WTC11 (cell line): ENCODE data around the gene GPR34. TPM values are rescaled to one million over a fixed set of nuclear protein-coding genes. Genes with fewer than 3 reads are reported as not detected.

Experiments
- ATAC-seq: fragments of 200-7000 bp; cut with Tn5 transposase; 2 replicates; pipeline ENCODE4 v1.10.0; 2021; ENCODE audit warnings: mild to moderate bottlenecking, moderate library complexity
- CTCF ChIA-PET: fragments of 300-600 bp; sonication (Branson Sonifier 250); formaldehyde crosslinking; loops from one replicate; lab custom pipeline; 2021; ENCODE audit warnings: antibody characterized with exemption; lab: Charles Lee
- POLR2A ChIA-PET: fragments of 350-600 bp; sonication (Branson Sonifier 250); formaldehyde crosslinking; loops from one replicate; lab custom pipeline; 2021; ENCODE audit warnings: antibody characterized with exemption; lab: Charles Lee
- DNase-seq: peaks from one replicate; pipeline ENCODE4 v3.0.0; 2021; ENCODE audit warnings: low spot score
- H3K27ac Mint-ChIP-seq: 2 replicates; pipeline ENCODE4 v1.8.0; 2021; ENCODE audit warnings: mixed read lengths
- H3K27me3 Mint-ChIP-seq: 2 replicates; pipeline ENCODE4 v1.8.0; 2021; ENCODE audit warnings: low read depth, mild to moderate bottlenecking, moderate library complexity, mixed read lengths
- H3K36me3 Mint-ChIP-seq: 2 replicates; pipeline ENCODE4 v1.8.0; 2021; ENCODE audit warnings: mixed read lengths
- H3K4me1 Mint-ChIP-seq: 2 replicates; pipeline ENCODE4 v1.8.0; 2022; ENCODE audit warnings: mixed read lengths
- H3K4me3 Mint-ChIP-seq: 2 replicates; pipeline ENCODE4 v1.8.0; 2021; ENCODE audit warnings: mild to moderate bottlenecking, moderate library complexity, mixed read lengths
- H3K9me3 Mint-ChIP-seq: 2 replicates; pipeline ENCODE4 v1.8.0; 2021; ENCODE audit warnings: mixed read lengths
- ATF1 ChIP-seq: sonication (generic); formaldehyde crosslinking; IDR thresholded peaks from 2 replicates; pipeline ENCODE4 v1.8.1; 2023; ENCODE audit warnings: mild to moderate bottlenecking, moderate library complexity, missing genetic modification reagents
- ETV6 ChIP-seq: sonication (generic); formaldehyde crosslinking; IDR thresholded peaks from 2 replicates; pipeline ENCODE4 v1.8.1; 2022; ENCODE audit warnings: mild to moderate bottlenecking, missing genetic modification reagents
- GTF2I ChIP-seq: fragments of 250-450 bp; sonication (Bioruptor Pico); conservative IDR thresholded peaks from 2 replicates; pipeline ENCODE4 v1.4.0; 2021; ENCODE audit warnings: mild to moderate bottlenecking
- NFE2L1 ChIP-seq: sonication (generic); formaldehyde crosslinking; IDR thresholded peaks from 2 replicates; pipeline ENCODE4 v1.8.1; 2023; ENCODE audit warnings: missing genetic modification reagents
- RELA ChIP-seq: sonication (generic); formaldehyde crosslinking; IDR thresholded peaks from 2 replicates; pipeline ENCODE4 v1.8.1; 2022; ENCODE audit warnings: missing genetic modification reagents, mild to moderate bottlenecking, borderline replicate concordance
- TCF7 ChIP-seq: sonication (generic); formaldehyde crosslinking; IDR thresholded peaks from 2 replicates; pipeline ENCODE4 v1.8.0; 2022; ENCODE audit warnings: mild to moderate bottlenecking, low read depth, missing genetic modification reagents, moderate library complexity
- ZBTB21 ChIP-seq: sonication (generic); formaldehyde crosslinking; IDR thresholded peaks from 2 replicates; pipeline ENCODE4 v1.8.1; 2023; ENCODE audit warnings: mild to moderate bottlenecking, missing genetic modification reagents, borderline replicate concordance
- total RNA-seq: library from RNA; stranded (reverse); gene quantifications from 3 replicates; pipeline ENCODE4 v1.2.3, GENCODE V29; 2021
- TF ChIP-seq, protein P1 (sequence below): fragments of 250-450 bp; sonication (Bioruptor Pico); IDR thresholded peaks from 2 replicates; pipeline ENCODE4 v1.9.0; 2021; ENCODE audit warnings: mild to moderate bottlenecking, borderline replicate concordance
- TF ChIP-seq, protein P2 (sequence below): sonication (generic); formaldehyde crosslinking; IDR thresholded peaks from 2 replicates; pipeline ENCODE4 v1.8.0; 2023; ENCODE audit warnings: missing genetic modification reagents, mild to moderate bottlenecking, borderline replicate concordance
- TF ChIP-seq, protein P3 (sequence below): sonication (generic); formaldehyde crosslinking; IDR thresholded peaks from 2 replicates; pipeline ENCODE4 v1.8.1; 2023; ENCODE audit warnings: mild to moderate bottlenecking, missing genetic modification reagents, moderate library complexity
- TF ChIP-seq, protein P4 (sequence below): sonication (generic); formaldehyde crosslinking; IDR thresholded peaks from 2 replicates; pipeline ENCODE4 v1.8.0; 2023; ENCODE audit warnings: mild to moderate bottlenecking, missing genetic modification reagents
- TF ChIP-seq, protein P5 (sequence below): sonication (generic); formaldehyde crosslinking; IDR thresholded peaks from 2 replicates; pipeline ENCODE4 v1.8.1; 2022; ENCODE audit warnings: mild to moderate bottlenecking, moderate library complexity, missing genetic modification reagents
- TF ChIP-seq, protein P6 (sequence below): sonication (generic); formaldehyde crosslinking; IDR thresholded peaks from 2 replicates; pipeline ENCODE4 v1.8.0; 2023; ENCODE audit warnings: missing genetic modification reagents
- TF ChIP-seq, protein P7 (sequence below): sonication (generic); formaldehyde crosslinking; IDR thresholded peaks from 2 replicates; pipeline ENCODE4 v1.8.1; 2023; ENCODE audit warnings: mild to moderate bottlenecking, moderate library complexity, missing genetic modification reagents

Gene GPR34
- total RNA-seq, 1 experiment from 2014 or later = not detected

DNA sequence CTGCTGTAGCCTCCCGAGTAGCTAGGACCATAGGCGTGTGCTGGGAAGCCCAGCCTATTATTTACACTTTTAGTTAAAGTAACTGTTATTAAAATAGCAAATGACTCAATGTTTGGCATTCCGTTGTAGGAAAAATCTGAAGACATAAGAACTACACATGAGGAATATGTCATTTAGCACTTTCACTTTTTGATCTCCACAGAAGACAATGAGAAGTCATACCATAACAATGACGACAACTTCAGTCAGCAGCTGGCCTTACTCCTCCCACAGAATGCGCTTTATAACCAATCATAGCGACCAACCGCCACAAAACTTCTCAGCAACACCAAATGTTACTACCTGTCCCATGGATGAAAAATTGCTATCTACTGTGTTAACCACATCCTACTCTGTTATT lies 6.7 kb downstream of the GPR34 start:
- no peak for ATAC-seq
- H3K27ac Mint-ChIP-seq = no peak overlapping the region

DNA sequence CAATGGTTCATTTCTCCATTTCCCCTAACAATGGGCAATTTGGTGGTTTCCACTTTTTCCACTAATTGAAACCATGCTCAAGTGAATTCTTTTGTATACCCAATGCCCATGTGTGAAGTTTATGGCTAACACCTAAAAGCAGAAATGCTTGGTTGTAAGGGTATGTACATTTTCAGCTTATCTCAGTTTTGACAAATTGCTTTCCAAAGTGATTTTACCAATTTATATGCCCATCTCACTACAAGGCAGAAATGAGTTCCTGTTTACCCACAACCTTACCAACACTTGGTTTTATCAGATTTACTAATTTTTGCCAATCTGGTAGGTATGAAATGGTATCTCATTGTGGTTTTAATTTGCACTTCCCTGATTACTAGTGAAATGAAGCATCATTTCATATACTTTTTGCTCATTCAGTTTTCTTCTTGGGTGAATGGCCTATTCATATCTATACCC lies 14.8 kb downstream of the GPR34 start:
- no peaks in the 10 kb centered on the region for H3K27me3 Mint-ChIP-seq
- ATAC-seq (no peak), DNase-seq (no peak)
- no peak overlapping the region for H3K27ac Mint-ChIP-seq
- H3K4me1 Mint-ChIP-seq = peaks cover 38% of the 10 kb centered on the region
- H3K36me3 Mint-ChIP-seq = no peaks in the 10 kb centered on the region
- ChIA-PET CTCF (no interaction called here), POLR2A (no interaction called here)
- no peak overlapping the region for H3K4me3 Mint-ChIP-seq
- no peaks in the 10 kb centered on the region for H3K9me3 Mint-ChIP-seq
- TF ChIP-seq GTF2I (CRISPR knock-in tag) (no peak), NFE2L1 (no peak), ZBTB21 (CRISPR knock-in tag) (no peak), TCF7 (CRISPR knock-in tag) (no peak)
- TF ChIP-seq, protein P1, sequence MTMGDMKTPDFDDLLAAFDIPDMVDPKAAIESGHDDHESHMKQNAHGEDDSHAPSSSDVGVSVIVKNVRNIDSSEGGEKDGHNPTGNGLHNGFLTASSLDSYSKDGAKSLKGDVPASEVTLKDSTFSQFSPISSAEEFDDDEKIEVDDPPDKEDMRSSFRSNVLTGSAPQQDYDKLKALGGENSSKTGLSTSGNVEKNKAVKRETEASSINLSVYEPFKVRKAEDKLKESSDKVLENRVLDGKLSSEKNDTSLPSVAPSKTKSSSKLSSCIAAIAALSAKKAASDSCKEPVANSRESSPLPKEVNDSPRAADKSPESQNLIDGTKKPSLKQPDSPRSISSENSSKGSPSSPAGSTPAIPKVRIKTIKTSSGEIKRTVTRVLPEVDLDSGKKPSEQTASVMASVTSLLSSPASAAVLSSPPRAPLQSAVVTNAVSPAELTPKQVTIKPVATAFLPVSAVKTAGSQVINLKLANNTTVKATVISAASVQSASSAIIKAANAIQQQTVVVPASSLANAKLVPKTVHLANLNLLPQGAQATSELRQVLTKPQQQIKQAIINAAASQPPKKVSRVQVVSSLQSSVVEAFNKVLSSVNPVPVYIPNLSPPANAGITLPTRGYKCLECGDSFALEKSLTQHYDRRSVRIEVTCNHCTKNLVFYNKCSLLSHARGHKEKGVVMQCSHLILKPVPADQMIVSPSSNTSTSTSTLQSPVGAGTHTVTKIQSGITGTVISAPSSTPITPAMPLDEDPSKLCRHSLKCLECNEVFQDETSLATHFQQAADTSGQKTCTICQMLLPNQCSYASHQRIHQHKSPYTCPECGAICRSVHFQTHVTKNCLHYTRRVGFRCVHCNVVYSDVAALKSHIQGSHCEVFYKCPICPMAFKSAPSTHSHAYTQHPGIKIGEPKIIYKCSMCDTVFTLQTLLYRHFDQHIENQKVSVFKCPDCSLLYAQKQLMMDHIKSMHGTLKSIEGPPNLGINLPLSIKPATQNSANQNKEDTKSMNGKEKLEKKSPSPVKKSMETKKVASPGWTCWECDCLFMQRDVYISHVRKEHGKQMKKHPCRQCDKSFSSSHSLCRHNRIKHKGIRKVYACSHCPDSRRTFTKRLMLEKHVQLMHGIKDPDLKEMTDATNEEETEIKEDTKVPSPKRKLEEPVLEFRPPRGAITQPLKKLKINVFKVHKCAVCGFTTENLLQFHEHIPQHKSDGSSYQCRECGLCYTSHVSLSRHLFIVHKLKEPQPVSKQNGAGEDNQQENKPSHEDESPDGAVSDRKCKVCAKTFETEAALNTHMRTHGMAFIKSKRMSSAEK (CRISPR knock-in tag) = no peak

More for the DNA sequence above, 6.7 kb downstream of the GPR34 start:
- Mint-ChIP-seq H3K27me3 (no peaks in the 10 kb centered on the region), H3K36me3 (no peaks in the 10 kb centered on the region), H3K4me1 (peaks cover 7% of the 10 kb centered on the region), H3K9me3 (no peaks in the 10 kb centered on the region), H3K4me3 (no peak overlapping the region)
- POLR2A ChIA-PET = no interaction called here
- DNase-seq = no peak
- TF ChIP-seq RELA (CRISPR knock-in tag) (no peak), ATF1 (no peak), ETV6 (no peak)
- TF ChIP-seq, protein P2, sequence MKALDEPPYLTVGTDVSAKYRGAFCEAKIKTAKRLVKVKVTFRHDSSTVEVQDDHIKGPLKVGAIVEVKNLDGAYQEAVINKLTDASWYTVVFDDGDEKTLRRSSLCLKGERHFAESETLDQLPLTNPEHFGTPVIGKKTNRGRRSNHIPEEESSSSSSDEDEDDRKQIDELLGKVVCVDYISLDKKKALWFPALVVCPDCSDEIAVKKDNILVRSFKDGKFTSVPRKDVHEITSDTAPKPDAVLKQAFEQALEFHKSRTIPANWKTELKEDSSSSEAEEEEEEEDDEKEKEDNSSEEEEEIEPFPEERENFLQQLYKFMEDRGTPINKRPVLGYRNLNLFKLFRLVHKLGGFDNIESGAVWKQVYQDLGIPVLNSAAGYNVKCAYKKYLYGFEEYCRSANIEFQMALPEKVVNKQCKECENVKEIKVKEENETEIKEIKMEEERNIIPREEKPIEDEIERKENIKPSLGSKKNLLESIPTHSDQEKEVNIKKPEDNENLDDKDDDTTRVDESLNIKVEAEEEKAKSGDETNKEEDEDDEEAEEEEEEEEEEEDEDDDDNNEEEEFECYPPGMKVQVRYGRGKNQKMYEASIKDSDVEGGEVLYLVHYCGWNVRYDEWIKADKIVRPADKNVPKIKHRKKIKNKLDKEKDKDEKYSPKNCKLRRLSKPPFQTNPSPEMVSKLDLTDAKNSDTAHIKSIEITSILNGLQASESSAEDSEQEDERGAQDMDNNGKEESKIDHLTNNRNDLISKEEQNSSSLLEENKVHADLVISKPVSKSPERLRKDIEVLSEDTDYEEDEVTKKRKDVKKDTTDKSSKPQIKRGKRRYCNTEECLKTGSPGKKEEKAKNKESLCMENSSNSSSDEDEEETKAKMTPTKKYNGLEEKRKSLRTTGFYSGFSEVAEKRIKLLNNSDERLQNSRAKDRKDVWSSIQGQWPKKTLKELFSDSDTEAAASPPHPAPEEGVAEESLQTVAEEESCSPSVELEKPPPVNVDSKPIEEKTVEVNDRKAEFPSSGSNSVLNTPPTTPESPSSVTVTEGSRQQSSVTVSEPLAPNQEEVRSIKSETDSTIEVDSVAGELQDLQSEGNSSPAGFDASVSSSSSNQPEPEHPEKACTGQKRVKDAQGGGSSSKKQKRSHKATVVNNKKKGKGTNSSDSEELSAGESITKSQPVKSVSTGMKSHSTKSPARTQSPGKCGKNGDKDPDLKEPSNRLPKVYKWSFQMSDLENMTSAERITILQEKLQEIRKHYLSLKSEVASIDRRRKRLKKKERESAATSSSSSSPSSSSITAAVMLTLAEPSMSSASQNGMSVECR = no peak
- TF ChIP-seq, protein P3, sequence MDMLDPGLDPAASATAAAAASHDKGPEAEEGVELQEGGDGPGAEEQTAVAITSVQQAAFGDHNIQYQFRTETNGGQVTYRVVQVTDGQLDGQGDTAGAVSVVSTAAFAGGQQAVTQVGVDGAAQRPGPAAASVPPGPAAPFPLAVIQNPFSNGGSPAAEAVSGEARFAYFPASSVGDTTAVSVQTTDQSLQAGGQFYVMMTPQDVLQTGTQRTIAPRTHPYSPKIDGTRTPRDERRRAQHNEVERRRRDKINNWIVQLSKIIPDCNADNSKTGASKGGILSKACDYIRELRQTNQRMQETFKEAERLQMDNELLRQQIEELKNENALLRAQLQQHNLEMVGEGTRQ (CRISPR knock-in tag) = no peak
- TF ChIP-seq, protein P4, sequence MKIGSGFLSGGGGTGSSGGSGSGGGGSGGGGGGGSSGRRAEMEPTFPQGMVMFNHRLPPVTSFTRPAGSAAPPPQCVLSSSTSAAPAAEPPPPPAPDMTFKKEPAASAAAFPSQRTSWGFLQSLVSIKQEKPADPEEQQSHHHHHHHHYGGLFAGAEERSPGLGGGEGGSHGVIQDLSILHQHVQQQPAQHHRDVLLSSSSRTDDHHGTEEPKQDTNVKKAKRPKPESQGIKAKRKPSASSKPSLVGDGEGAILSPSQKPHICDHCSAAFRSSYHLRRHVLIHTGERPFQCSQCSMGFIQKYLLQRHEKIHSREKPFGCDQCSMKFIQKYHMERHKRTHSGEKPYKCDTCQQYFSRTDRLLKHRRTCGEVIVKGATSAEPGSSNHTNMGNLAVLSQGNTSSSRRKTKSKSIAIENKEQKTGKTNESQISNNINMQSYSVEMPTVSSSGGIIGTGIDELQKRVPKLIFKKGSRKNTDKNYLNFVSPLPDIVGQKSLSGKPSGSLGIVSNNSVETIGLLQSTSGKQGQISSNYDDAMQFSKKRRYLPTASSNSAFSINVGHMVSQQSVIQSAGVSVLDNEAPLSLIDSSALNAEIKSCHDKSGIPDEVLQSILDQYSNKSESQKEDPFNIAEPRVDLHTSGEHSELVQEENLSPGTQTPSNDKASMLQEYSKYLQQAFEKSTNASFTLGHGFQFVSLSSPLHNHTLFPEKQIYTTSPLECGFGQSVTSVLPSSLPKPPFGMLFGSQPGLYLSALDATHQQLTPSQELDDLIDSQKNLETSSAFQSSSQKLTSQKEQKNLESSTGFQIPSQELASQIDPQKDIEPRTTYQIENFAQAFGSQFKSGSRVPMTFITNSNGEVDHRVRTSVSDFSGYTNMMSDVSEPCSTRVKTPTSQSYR (CRISPR knock-in tag) = no peak
- TF ChIP-seq, protein P5, sequence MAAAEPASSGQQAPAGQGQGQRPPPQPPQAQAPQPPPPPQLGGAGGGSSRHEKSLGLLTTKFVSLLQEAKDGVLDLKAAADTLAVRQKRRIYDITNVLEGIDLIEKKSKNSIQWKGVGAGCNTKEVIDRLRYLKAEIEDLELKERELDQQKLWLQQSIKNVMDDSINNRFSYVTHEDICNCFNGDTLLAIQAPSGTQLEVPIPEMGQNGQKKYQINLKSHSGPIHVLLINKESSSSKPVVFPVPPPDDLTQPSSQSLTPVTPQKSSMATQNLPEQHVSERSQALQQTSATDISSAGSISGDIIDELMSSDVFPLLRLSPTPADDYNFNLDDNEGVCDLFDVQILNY (CRISPR knock-in tag) = no peak
- TF ChIP-seq, protein P6, sequence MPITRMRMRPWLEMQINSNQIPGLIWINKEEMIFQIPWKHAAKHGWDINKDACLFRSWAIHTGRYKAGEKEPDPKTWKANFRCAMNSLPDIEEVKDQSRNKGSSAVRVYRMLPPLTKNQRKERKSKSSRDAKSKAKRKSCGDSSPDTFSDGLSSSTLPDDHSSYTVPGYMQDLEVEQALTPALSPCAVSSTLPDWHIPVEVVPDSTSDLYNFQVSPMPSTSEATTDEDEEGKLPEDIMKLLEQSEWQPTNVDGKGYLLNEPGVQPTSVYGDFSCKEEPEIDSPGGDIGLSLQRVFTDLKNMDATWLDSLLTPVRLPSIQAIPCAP = no peak
- TF ChIP-seq, protein P7, sequence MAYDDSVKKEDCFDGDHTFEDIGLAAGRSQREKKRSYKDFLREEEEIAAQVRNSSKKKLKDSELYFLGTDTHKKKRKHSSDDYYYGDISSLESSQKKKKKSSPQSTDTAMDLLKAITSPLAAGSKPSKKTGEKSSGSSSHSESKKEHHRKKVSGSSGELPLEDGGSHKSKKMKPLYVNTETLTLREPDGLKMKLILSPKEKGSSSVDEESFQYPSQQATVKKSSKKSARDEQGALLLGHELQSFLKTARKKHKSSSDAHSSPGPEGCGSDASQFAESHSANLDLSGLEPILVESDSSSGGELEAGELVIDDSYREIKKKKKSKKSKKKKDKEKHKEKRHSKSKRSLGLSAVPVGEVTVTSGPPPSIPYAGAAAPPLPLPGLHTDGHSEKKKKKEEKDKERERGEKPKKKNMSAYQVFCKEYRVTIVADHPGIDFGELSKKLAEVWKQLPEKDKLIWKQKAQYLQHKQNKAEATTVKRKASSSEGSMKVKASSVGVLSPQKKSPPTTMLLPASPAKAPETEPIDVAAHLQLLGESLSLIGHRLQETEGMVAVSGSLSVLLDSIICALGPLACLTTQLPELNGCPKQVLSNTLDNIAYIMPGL (CRISPR knock-in tag) = no peak
- CTCF ChIA-PET = no interaction called here
